CD14-positive monocyte (primary cell): Measurements from ENCODE around the gene HES4. TPM values are rescaled to one million over a fixed set of nuclear protein-coding genes. Genes with fewer than 3 reads are reported as not detected.

Experiments used
- DNase-seq, 3 donors: peaks; one replicate each; pipeline ENCODE4 v3.0.0-alpha.2; 2011 to 2022
- H2AFZ ChIP-seq: 2 replicates; pipeline ENCODE4 v1.6.0; 2012; ENCODE audit warnings: mild to moderate bottlenecking, low read depth, low read length, inconsistent platforms; ENCODE audit not compliant: insufficient read depth, poor library complexity, severe bottlenecking
- H3K27ac ChIP-seq, 2 donors: 1 replicate in 1 of 2; 2 replicates in 1 of 2; pipeline ENCODE4 v1.5.1; 2012 to 2013; ENCODE audit warnings: low read length in 2 of 2, control low read depth in 1 of 2, inconsistent platforms in 1 of 2, low read depth in 1 of 2, mild to moderate bottlenecking in 1 of 2
- H3K27me3 ChIP-seq, 2 donors: one replicate each; pipeline versions ENCODE4 v1.6.0 to v1.6.1; 2011 to 2013; ENCODE audit warnings: low read length in 2 of 2; ENCODE audit not compliant: control insufficient read depth in 2 of 2, insufficient read depth in 2 of 2
- H3K36me3 ChIP-seq, 2 donors: replicated peaks in 1 of 2; 1 replicate in 1 of 2; 2 replicates in 1 of 2; pipeline versions ENCODE4 v1.5.1 to v1.6.1; 2012 to 2013; ENCODE audit warnings: low read length in 2 of 2, control low read depth in 1 of 2, inconsistent platforms in 1 of 2, mild to moderate bottlenecking in 1 of 2; ENCODE audit not compliant: insufficient read depth in 2 of 2, control insufficient read depth in 1 of 2
- H3K4me1 ChIP-seq, 2 donors: 1 replicate in 1 of 2; 2 replicates in 1 of 2; pipeline versions ENCODE4 v1.5.1 to v1.6.1; 2012 to 2013; ENCODE audit warnings: low read length in 2 of 2, control low read depth in 1 of 2, inconsistent platforms in 1 of 2, mild to moderate bottlenecking in 1 of 2, moderate library complexity in 1 of 2; ENCODE audit not compliant: insufficient read depth in 2 of 2, control insufficient read depth in 1 of 2
- H3K4me2 ChIP-seq: replicated peaks from 2 replicates; pipeline ENCODE3; 2012; ENCODE audit warnings: low read length, moderate library complexity, mild to moderate bottlenecking; ENCODE audit not compliant: poor library complexity, severe bottlenecking; ENCODE audit errors: extremely low read depth
- H3K4me3 ChIP-seq, 3 experiments: fragments of 200-600 bp in 1 of 3; sonication (generic) in 1 of 3; replicated peaks in 1 of 3; 1 replicate in 2 of 3; 2 replicates in 1 of 3; pipeline ENCODE4 v1.5.1; 2011 to 2013; ENCODE audit warnings: low read length in 3 of 3, mild to moderate bottlenecking in 3 of 3, control low read depth in 2 of 3, low read depth in 2 of 3, inconsistent platforms in 1 of 3, moderate library complexity in 1 of 3
- H3K79me2 ChIP-seq: 2 replicates; pipeline ENCODE4 v1.6.0; 2012; ENCODE audit warnings: mild to moderate bottlenecking, control low read depth, inconsistent platforms, low read length, moderate library complexity; ENCODE audit not compliant: insufficient read depth
- H3K9ac ChIP-seq: 2 replicates; pipeline ENCODE4 v1.6.0; 2017; ENCODE audit warnings: low read length, mild to moderate bottlenecking; ENCODE audit not compliant: insufficient read depth, poor library complexity, severe bottlenecking
- H3K9me3 ChIP-seq, 2 donors: replicated peaks in 1 of 2; 1 replicate in 1 of 2; 2 replicates in 1 of 2; pipeline versions ENCODE4 v1.5.1 to v1.6.1; 2012 to 2013; ENCODE audit warnings: low read length in 2 of 2, control low read depth in 1 of 2; ENCODE audit not compliant: control insufficient read depth in 1 of 2, insufficient read depth in 1 of 2
- H4K20me1 ChIP-seq: 2 replicates; pipeline ENCODE4 v1.6.0; 2012; ENCODE audit warnings: mild to moderate bottlenecking, low read length, control low read depth, moderate library complexity; ENCODE audit not compliant: insufficient read depth
- H3K27ac Mint-ChIP-seq, 7 donors: one replicate each; pipeline ENCODE4 v1.8.0; 2020; ENCODE audit warnings: mild to moderate bottlenecking in 7 of 7, mixed read lengths in 7 of 7, moderate library complexity in 6 of 7, inconsistent platforms in 2 of 7
- H3K27me3 Mint-ChIP-seq, 3 donors: one replicate each; pipeline ENCODE4 v1.8.0; 2021 to 2022; ENCODE audit warnings: low read depth in 3 of 3, mild to moderate bottlenecking in 3 of 3, mixed read lengths in 3 of 3, moderate library complexity in 3 of 3, inconsistent platforms in 1 of 3
- H3K36me3 Mint-ChIP-seq, 2 donors: one replicate each; pipeline ENCODE4 v1.8.0; 2020; ENCODE audit warnings: mixed read lengths in 2 of 2, inconsistent platforms in 1 of 2, mild to moderate bottlenecking in 1 of 2
- H3K4me1 Mint-ChIP-seq: one replicate; pipeline ENCODE4 v1.8.0; 2020; ENCODE audit warnings: mild to moderate bottlenecking, mixed read lengths
- H3K4me3 Mint-ChIP-seq, 2 donors: one replicate each; pipeline ENCODE4 v1.8.0; 2020; ENCODE audit warnings: mild to moderate bottlenecking in 2 of 2, mixed read lengths in 2 of 2, moderate library complexity in 1 of 2
- H3K9me3 Mint-ChIP-seq, 7 donors: one replicate each; pipeline ENCODE4 v1.8.0; 2020 to 2022; ENCODE audit warnings: mixed read lengths in 7 of 7, mild to moderate bottlenecking in 6 of 7, moderate library complexity in 6 of 7, inconsistent platforms in 2 of 7
- WGBS: methylation state at CpG from one replicate; pipeline ENCODE4 v1.1.5; 2013; ENCODE audit warnings: missing lambda C conversion rate; ENCODE audit not compliant: insufficient coverage; 5-methylcytosine and 5-hydroxymethylcytosine counted together
- intact Hi-C, 2 donors: fragments of 100-400 bp; cut with micrococcal nuclease; formaldehyde crosslinking; loops; one replicate each; pipeline versions ENCODE4 v1.15.0 to v1.15.1; 2023
- polyA plus RNA-seq, 3 donors: library from polyadenylated mRNA; depleted of rRNA in 1 of 3; unstranded in 2 of 3; stranded (reverse) in 1 of 3; fragments of 300-500 nt in 2 of 3; fragments of >200 nt in 1 of 3; fragmentation: Illumina TruSeq in 2 of 3; gene quantifications; 1 replicate in 2 of 3; 2 replicates in 1 of 3; pipeline ENCODE4 v1.2.3, GENCODE V29; 2012 to 2021
- TF ChIP-seq, protein P1 (sequence below): fragments of 200-600 bp; IDR thresholded peaks from one replicate; pipeline ENCODE4 v1.8.0; 2022; ENCODE audit warnings: antibody characterized with exemption, mild to moderate bottlenecking

Gene HES4
- polyA plus RNA-seq, 3 donors = 1.4 to 26.8 (median 2.0) TPM

DNA sequence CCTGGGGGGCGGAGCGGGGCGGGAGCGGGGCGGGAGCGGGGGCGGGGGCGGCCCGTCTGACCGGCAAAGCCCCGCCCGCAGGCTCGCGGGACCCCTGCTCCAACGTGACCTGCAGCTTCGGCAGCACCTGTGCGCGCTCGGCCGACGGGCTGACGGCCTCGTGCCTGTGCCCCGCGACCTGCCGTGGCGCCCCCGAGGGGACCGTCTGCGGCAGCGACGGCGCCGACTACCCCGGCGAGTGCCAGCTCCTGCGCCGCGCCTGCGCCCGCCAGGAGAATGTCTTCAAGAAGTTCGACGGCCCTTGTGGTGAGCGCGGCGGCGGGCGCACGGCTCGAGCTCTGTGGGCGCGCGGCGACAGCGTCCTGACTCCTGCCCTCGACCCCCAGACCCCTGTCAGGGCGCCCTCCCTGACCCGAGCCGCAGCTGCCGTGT, 41.2 kb upstream of the HES4 start:
- Mint-ChIP-seq H3K4me1 (peaks cover 20% of the 10 kb centered on the region), H3K36me3 (peaks cover 0 to 2% of the 10 kb centered on the region in 2 donors), H3K27ac (no peak overlapping the region), H3K9me3 (peaks cover 0 to 9% (median 4%) of the 10 kb centered on the region in 7 donors), H3K27me3 (peaks cover 22 to 51% (median 44%) of the 10 kb centered on the region in 3 donors), H3K4me3 (peak overlapping the region in 1 of 2 donors; percentile 39)
- WGBS = 57% methylated on average over 53 of the region's 60 CpGs
- Histone ChIP-seq H3K79me2 (no peaks in the 10 kb centered on the region), H3K27me3 (peaks cover 3 to 33% of the 10 kb centered on the region in 2 donors), H3K4me3 (no peak overlapping the region), H2AFZ (no peak overlapping the region), H3K27ac (no peak overlapping the region), H3K9me3 (no peaks in the 10 kb centered on the region), H4K20me1 (no peaks in the 10 kb centered on the region), H3K4me2 (no peak overlapping the region), H3K36me3 (no peaks in the 10 kb centered on the region), H3K4me1 (peaks cover 24 to 27% of the 10 kb centered on the region in 2 donors), H3K9ac (no peak overlapping the region)
- TF ChIP-seq, protein P1, sequence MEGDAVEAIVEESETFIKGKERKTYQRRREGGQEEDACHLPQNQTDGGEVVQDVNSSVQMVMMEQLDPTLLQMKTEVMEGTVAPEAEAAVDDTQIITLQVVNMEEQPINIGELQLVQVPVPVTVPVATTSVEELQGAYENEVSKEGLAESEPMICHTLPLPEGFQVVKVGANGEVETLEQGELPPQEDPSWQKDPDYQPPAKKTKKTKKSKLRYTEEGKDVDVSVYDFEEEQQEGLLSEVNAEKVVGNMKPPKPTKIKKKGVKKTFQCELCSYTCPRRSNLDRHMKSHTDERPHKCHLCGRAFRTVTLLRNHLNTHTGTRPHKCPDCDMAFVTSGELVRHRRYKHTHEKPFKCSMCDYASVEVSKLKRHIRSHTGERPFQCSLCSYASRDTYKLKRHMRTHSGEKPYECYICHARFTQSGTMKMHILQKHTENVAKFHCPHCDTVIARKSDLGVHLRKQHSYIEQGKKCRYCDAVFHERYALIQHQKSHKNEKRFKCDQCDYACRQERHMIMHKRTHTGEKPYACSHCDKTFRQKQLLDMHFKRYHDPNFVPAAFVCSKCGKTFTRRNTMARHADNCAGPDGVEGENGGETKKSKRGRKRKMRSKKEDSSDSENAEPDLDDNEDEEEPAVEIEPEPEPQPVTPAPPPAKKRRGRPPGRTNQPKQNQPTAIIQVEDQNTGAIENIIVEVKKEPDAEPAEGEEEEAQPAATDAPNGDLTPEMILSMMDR = no peak
- intact Hi-C loops = no loop called here
- no peak for DNase-seq

DNA sequence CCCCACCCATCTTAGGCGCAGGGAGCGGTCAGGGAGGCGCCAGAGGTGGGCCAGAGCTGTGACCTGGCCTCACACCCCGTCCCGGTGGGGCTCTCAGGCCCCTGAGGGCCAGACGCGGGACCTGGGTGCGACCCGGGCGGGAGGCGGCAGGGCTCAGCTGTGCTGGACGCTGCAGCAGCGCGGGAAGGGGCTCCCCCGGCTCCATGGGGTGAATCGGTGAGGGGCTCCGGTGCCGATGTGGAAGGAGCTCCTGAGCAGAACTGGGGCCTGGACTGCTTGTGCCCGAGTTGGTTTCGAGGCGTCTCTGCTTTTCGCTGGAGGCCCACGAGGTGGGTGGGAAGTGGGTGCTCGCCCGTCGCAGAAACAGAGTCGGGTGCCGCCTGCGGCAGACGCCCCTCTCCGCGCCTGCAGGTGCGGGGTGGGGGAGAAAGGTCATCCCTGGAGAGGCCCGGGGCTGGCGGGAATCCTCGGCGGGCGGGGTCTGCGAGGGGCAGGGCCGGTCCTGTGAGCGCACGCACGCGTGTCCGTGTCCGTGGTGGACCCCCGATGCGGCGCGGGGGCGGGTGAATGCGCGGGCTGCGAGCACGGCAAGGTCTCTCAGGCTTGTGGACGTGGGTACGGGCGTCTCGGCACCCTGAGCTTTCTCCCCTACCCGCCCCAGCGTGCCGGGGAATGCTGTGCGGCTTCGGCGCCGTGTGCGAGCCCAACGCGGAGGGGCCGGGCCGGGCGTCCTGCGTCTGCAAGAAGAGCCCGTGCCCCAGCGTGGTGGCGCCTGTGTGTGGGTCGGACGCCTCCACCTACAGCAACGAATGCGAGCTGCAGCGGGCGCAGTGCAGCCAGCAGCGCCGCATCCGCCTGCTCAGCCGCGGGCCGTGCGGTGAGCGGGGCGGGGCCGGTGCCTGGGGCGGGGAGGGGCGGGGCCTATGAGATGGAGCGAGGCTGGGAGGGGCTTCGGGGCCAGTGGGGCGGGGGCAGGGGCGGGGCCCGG, 40.4 kb upstream of the HES4 start:
- Mint-ChIP-seq H3K4me3 (peak overlapping the region; percentile 58 to 78), H3K27me3 (peaks cover 30 to 59% (median 52%) of the 10 kb centered on the region in 3 donors), H3K4me1 (peaks cover 24% of the 10 kb centered on the region), H3K27ac (peak overlapping the region in 1 of 7 donors; percentile 35), H3K9me3 (peaks cover 0 to 12% (median 4%) of the 10 kb centered on the region in 7 donors), H3K36me3 (peaks cover 0 to 2% of the 10 kb centered on the region in 2 donors)
- TF ChIP-seq, protein P1 = no peak
- Histone ChIP-seq H3K4me1 (peaks cover 24 to 27% of the 10 kb centered on the region in 2 donors), H3K4me3 (peak overlapping the region in 2 of 3 experiments; percentile 1 to 70), H3K79me2 (no peaks in the 10 kb centered on the region), H2AFZ (peak overlapping the region; percentile 46), H3K27me3 (peaks cover 3 to 41% of the 10 kb centered on the region in 2 donors), H3K36me3 (no peaks in the 10 kb centered on the region), H3K9ac (peak overlapping the region; percentile 13), H3K4me2 (peak overlapping the region; percentile 84), H4K20me1 (no peaks in the 10 kb centered on the region), H3K9me3 (no peaks in the 10 kb centered on the region), H3K27ac (no peak overlapping the region)
- peak; percentile 38 to 70 (median 48) for DNase-seq
- under 1% methylated on average over 82 of the region's 99 CpGs for WGBS
- intact Hi-C loops = no loop called here
